Ascending aorta (tissue), 2 donors: ENCODE measurements around the gene DCN. TPM values are rescaled to one million over a fixed set of nuclear protein-coding genes. Genes with fewer than 3 reads are reported as not detected.
A peak's percentile ranks its signal among the peaks of the same experiment; 100 is the strongest.

ENCODE experiments used
- DNase-seq, 2 donors: peaks; one replicate each; pipeline ENCODE4 v3.0.0-alpha.2; 2019; ENCODE audit warnings: low spot score in 2 of 2
- H3K27ac ChIP-seq, 2 donors: fragments of 200-600 bp; sonication (generic); one replicate each; pipeline ENCODE4 v1.5.1; 2016 to 2017; ENCODE audit warnings: mild to moderate bottlenecking in 1 of 2
- H3K27me3 ChIP-seq: fragments of 200-600 bp; sonication (generic); one replicate; pipeline ENCODE4 v1.5.1; 2017
- H3K36me3 ChIP-seq, 2 donors: fragments of 200-600 bp; sonication (generic); one replicate each; pipeline ENCODE4 v1.5.1; 2016
- H3K4me1 ChIP-seq, 2 donors: fragments of 200-600 bp; sonication (generic); one replicate each; pipeline ENCODE4 v1.5.1; 2016 to 2017; ENCODE audit warnings: mild to moderate bottlenecking in 1 of 2
- H3K4me3 ChIP-seq, 2 donors: fragments of 200-600 bp; sonication (generic); one replicate each; pipeline ENCODE4 v1.5.1; 2016 to 2017; ENCODE audit warnings: mild to moderate bottlenecking in 1 of 2
- H3K9me3 ChIP-seq, 2 donors: fragments of 200-600 bp; sonication (generic); one replicate each; pipeline ENCODE4 v1.5.1; 2016
- intact Hi-C: fragments of 100-400 bp; cut with DNase I; formaldehyde crosslinking; loops from one replicate; pipeline ENCODE4 v1.15.1; 2023
- total RNA-seq: library from RNA; depleted of rRNA; stranded (reverse); fragments of >200 nt; gene quantifications from one replicate; pipeline ENCODE4 v1.1.0, GENCODE V29; 2016
- TF ChIP-seq, protein P1 (sequence below), 3 experiments: fragments of 200-600 bp in 2 of 3; fragments of 450-650 bp in 1 of 3; sonication (generic) in 2 of 3; IDR thresholded peaks; one replicate each; pipeline ENCODE4 v1.5.1; 2016 to 2019; ENCODE audit warnings: antibody characterized with exemption in 3 of 3, mild to moderate bottlenecking in 1 of 3, moderate library complexity in 1 of 3

Gene DCN
- total RNA-seq, 1 donor from 2014 or later, result 443 TPM

- Histone ChIP-seq H3K36me3 (no peaks in the 10 kb centered on the region), H3K9me3 (no peaks in the 10 kb centered on the region), H3K27me3 (no peaks in the 10 kb centered on the region), H3K4me1 (no peaks in the 10 kb centered on the region), H3K27ac (no peak overlapping the region), H3K4me3 (peak overlapping the region in 1 of 2 donors; percentile 14)
- no peak for DNase-seq
- intact Hi-C loops, result loop anchor here (5.0 kb wide), 1 partner anchor 200 kb away; no protein-coding TSS in a partner anchor
- TF ChIP-seq, protein P1, sequence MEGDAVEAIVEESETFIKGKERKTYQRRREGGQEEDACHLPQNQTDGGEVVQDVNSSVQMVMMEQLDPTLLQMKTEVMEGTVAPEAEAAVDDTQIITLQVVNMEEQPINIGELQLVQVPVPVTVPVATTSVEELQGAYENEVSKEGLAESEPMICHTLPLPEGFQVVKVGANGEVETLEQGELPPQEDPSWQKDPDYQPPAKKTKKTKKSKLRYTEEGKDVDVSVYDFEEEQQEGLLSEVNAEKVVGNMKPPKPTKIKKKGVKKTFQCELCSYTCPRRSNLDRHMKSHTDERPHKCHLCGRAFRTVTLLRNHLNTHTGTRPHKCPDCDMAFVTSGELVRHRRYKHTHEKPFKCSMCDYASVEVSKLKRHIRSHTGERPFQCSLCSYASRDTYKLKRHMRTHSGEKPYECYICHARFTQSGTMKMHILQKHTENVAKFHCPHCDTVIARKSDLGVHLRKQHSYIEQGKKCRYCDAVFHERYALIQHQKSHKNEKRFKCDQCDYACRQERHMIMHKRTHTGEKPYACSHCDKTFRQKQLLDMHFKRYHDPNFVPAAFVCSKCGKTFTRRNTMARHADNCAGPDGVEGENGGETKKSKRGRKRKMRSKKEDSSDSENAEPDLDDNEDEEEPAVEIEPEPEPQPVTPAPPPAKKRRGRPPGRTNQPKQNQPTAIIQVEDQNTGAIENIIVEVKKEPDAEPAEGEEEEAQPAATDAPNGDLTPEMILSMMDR (IDR thresholded peaks at IDR 0.05), result no peak
Measured at GRCh38 chr12:91176915-91177314, 5.7 kb downstream of the DCN start.

GRCh38 chr12:91176358-91176757 is 6.3 kb downstream of the DCN start:
- Histone ChIP-seq H3K4me3 (no peak overlapping the region), H3K27ac (no peak overlapping the region), H3K36me3 (no peaks in the 10 kb centered on the region), H3K27me3 (no peaks in the 10 kb centered on the region), H3K9me3 (no peaks in the 10 kb centered on the region), H3K4me1 (no peaks in the 10 kb centered on the region)
- intact Hi-C loops, result loop anchor here (5.0 kb wide), 1 partner anchor 199 kb away; no protein-coding TSS in a partner anchor
- no peak for DNase-seq
- TF ChIP-seq, protein P1 (IDR thresholded peaks at IDR 0.05), result no peak

GRCh38 chr12:91173124-91173523 is 9.5 kb downstream of the DCN start:
- intact Hi-C loops, result no loop called here
- Histone ChIP-seq H3K27me3 (no peaks in the 10 kb centered on the region), H3K9me3 (no peaks in the 10 kb centered on the region), H3K4me1 (no peaks in the 10 kb centered on the region), H3K36me3 (no peaks in the 10 kb centered on the region), H3K4me3 (no peak overlapping the region), H3K27ac (no peak overlapping the region)
- no peak for DNase-seq
- TF ChIP-seq, protein P1 (IDR thresholded peaks at IDR 0.05), result no peak

- H3K27ac ChIP-seq, result no peak overlapping the region
- H3K9me3 ChIP-seq, result no peaks in the 10 kb centered on the region
- no peaks in the 10 kb centered on the region for H3K27me3 ChIP-seq
- no peak overlapping the region for H3K4me3 ChIP-seq
- no peaks in the 10 kb centered on the region for H3K36me3 ChIP-seq
- no peak for DNase-seq
- TF ChIP-seq, protein P1 (IDR thresholded peaks at IDR 0.05), result no peak
- no peaks in the 10 kb centered on the region for H3K4me1 ChIP-seq
- intact Hi-C loops, result no loop called here
Measured at GRCh38 chr12:91172096-91172495, 10.5 kb downstream of the DCN start.

- Histone ChIP-seq H3K27ac (no peak overlapping the region), H3K27me3 (no peaks in the 10 kb centered on the region), H3K4me1 (no peaks in the 10 kb centered on the region), H3K4me3 (no peak overlapping the region), H3K9me3 (no peaks in the 10 kb centered on the region), H3K36me3 (no peaks in the 10 kb centered on the region)
- TF ChIP-seq, protein P1 (IDR thresholded peaks at IDR 0.05), result no peak
- intact Hi-C loops, result no loop called here
- no peak for DNase-seq
Measured at GRCh38 chr12:91171476-91171875, 11.1 kb downstream of the DCN start.

- Histone ChIP-seq H3K4me3 (no peak overlapping the region), H3K27me3 (no peaks in the 10 kb centered on the region), H3K9me3 (no peaks in the 10 kb centered on the region), H3K4me1 (no peaks in the 10 kb centered on the region), H3K27ac (no peak overlapping the region), H3K36me3 (no peaks in the 10 kb centered on the region)
- TF ChIP-seq, protein P1 (IDR thresholded peaks at IDR 0.05), result no peak
- no peak for DNase-seq
- intact Hi-C loops, result no loop called here
Measured at GRCh38 chr12:91163116-91163515, 19.5 kb downstream of the DCN start.
